ENCODE measurements around the gene LNP1.
"Not testable (repeated sequence)": the region's sequence is repeated elsewhere in the genome, so short reads cannot be mapped to it uniquely, and the experiment has no call there.

The LNP1 gene

GRCh38 chr3:100429187-100429716, 27.9 kb downstream of the LNP1 start:
- DNase-seq (ENCODE audit: low spot score) = no peak

- DNase-seq (ENCODE audit: low spot score) = no peak
Observed at GRCh38 chr3:100436951-100437350, 35.6 kb downstream of the LNP1 start.

- peak; percentile 27 for DNase-seq (ENCODE audit: low spot score)
Observed at GRCh38 chr3:100437721-100438622, 36.6 kb downstream of the LNP1 start.

- DNase-seq (ENCODE audit: low spot score) = no peak
Observed at GRCh38 chr3:100438623-100438974, 37.3 kb downstream of the LNP1 start.

GRCh38 chr3:100440895-100441294, 39.6 kb downstream of the LNP1 start:
- DNase-seq (ENCODE audit: low spot score) = no peak

- DNase-seq (ENCODE audit: low spot score) = no peak
Observed at GRCh38 chr3:100443690-100444089, 42.4 kb downstream of the LNP1 start.

GRCh38 chr3:100447067-100447466, 45.7 kb downstream of the LNP1 start:
- not testable (repeated sequence) for DNase-seq (ENCODE audit: low spot score)

GRCh38 chr3:100448079-100448478, 46.7 kb downstream of the LNP1 start:
- no peak for DNase-seq (ENCODE audit: low spot score)

- no peak for DNase-seq (ENCODE audit: low spot score)
Observed at GRCh38 chr3:100449214-100449613, 47.9 kb downstream of the LNP1 start.

- DNase-seq (ENCODE audit: low spot score) = peak; percentile 48
Observed at GRCh38 chr3:100454677-100455076, 53.3 kb downstream of the LNP1 start.

GRCh38 chr3:100455841-100456550, 54.7 kb downstream of the LNP1 start:
- no peak for DNase-seq (ENCODE audit: low spot score)

GRCh38 chr3:100456745-100457144, 55.4 kb downstream of the LNP1 start:
- DNase-seq (ENCODE audit: low spot score) = no peak

GRCh38 chr3:100457811-100458210, 56.5 kb downstream of the LNP1 start:
- DNase-seq (ENCODE audit: low spot score) = no peak

- no peak for DNase-seq (ENCODE audit: low spot score)
Observed at GRCh38 chr3:100458814-100459213, 57.5 kb downstream of the LNP1 start.

GRCh38 chr3:100463002-100463401, 61.7 kb downstream of the LNP1 start:
- peak; percentile 70 for DNase-seq (ENCODE audit: low spot score)

GRCh38 chr3:100463646-100464155, 62.4 kb downstream of the LNP1 start:
- DNase-seq (ENCODE audit: low spot score) = peak; percentile 41

- peak; percentile 6 for DNase-seq (ENCODE audit: low spot score)
Observed at GRCh38 chr3:100465892-100466777, 64.8 kb downstream of the LNP1 start.

GRCh38 chr3:100467133-100467532, 65.8 kb downstream of the LNP1 start:
- no peak for DNase-seq (ENCODE audit: low spot score)

GRCh38 chr3:100468676-100469075, 67.3 kb downstream of the LNP1 start:
- no peak for DNase-seq (ENCODE audit: low spot score)

GRCh38 chr3:100470951-100471350, 69.6 kb downstream of the LNP1 start:
- no peak for DNase-seq (ENCODE audit: low spot score)

- no peak for DNase-seq (ENCODE audit: low spot score)
Observed at GRCh38 chr3:100471444-100471843, 70.1 kb downstream of the LNP1 start.

- DNase-seq (ENCODE audit: low spot score) = not testable (repeated sequence)
Observed at GRCh38 chr3:100477851-100478360, 76.6 kb downstream of the LNP1 start.
